ENCODE results near the gene DHX32.

DHX32 gene

DNA sequence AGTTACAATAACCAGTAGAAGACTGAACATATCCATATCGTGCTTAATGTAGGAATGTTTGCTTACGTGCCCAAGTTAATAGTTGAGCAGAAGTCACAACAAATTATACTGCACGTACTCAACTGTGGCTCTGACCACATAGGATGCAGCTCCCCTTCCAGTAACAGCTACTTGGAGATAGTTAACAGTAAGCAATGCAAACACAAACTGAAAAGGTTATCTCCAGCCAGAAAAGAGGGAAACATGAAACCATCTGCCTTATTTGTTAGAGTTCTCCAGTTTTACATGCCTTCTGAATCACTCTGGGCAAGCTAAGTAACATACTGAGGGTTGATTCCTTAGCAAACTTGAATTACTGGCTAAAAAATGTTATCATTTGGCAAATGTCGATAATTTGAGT, 9.8 kb downstream of the DHX32 start:
- H3K9ac ChIP-seq (ENCODE audit: low read length): no peak overlapping the region
- H3K27ac ChIP-seq (ENCODE audit: low read depth, low read length): no peak overlapping the region
- peaks cover 8% of the 10 kb centered on the region; the same call in 1 of the 2 replicates for H3K9me3 ChIP-seq (ENCODE audit: insufficient read depth, low read length)
- H3K79me2 ChIP-seq (ENCODE audit: insufficient read depth, low read length): no peaks in the 10 kb centered on the region
- H3K4me2 ChIP-seq (ENCODE audit: low read depth, low read length, poor library complexity, severe bottlenecking): no peak overlapping the region
- no peaks in the 10 kb centered on the region for H3F3A ChIP-seq (ENCODE audit: insufficient read depth)
- H3K9me2 ChIP-seq (replicated peaks; ENCODE audit: insufficient read depth, low read length): no peaks in the 10 kb centered on the region
- no peaks in the 10 kb centered on the region for H4K20me1 ChIP-seq (ENCODE audit: low read depth, low read length)
- no peak overlapping the region for H3K4me3 ChIP-seq (ENCODE audit: insufficient read depth, low read length, poor library complexity, severe bottlenecking)
- no peak overlapping the region for H2AFZ ChIP-seq (ENCODE audit: low read depth, low read length, severe bottlenecking)
- TF ChIP-seq EZH2phosphoT487 (conservative IDR thresholded peaks at IDR 0.05; ENCODE audit: low read length): no peak
- TF ChIP-seq, protein P1, sequence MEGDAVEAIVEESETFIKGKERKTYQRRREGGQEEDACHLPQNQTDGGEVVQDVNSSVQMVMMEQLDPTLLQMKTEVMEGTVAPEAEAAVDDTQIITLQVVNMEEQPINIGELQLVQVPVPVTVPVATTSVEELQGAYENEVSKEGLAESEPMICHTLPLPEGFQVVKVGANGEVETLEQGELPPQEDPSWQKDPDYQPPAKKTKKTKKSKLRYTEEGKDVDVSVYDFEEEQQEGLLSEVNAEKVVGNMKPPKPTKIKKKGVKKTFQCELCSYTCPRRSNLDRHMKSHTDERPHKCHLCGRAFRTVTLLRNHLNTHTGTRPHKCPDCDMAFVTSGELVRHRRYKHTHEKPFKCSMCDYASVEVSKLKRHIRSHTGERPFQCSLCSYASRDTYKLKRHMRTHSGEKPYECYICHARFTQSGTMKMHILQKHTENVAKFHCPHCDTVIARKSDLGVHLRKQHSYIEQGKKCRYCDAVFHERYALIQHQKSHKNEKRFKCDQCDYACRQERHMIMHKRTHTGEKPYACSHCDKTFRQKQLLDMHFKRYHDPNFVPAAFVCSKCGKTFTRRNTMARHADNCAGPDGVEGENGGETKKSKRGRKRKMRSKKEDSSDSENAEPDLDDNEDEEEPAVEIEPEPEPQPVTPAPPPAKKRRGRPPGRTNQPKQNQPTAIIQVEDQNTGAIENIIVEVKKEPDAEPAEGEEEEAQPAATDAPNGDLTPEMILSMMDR (IDR thresholded peaks at IDR 0.05; ENCODE audit: insufficient read depth, low read length, poor library complexity, severe bottlenecking): no peak
- no peaks in the 10 kb centered on the region for H3K27me3 ChIP-seq (ENCODE audit: low read length)
- H3K36me3 ChIP-seq (ENCODE audit: low read length): 0 out of 2 replicates have a peak, but pooled peaks cover 3% of the 10 kb centered on the region

DNA sequence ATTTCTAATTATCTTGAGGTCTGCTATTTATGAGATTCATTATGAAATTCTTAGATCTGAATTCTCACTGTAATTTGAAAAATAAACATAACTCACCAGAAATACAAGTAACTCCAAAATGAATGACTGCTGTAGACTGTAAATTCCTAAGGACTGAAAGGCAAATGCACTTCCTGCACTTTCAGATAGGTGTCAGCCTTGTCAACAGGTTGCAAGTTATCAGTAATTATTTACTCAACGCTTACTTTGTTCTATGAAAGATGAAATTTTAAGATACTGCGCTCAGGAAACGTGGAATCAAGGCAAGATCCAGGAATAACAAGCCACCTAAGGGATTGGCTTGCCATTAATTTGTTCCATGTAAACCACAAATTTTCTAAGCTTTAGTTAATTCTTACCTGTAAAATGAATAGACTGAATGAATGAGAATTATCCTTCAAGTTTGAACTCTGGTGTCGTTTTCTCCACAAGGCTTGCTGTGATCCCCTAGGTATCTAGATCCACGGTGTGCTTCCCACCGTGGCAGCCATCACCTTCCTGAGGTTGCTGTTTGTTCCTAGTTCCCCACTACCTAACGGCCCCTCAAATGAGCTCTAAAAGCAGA, 12.6 kb downstream of the DHX32 start:
- no peak overlapping the region for H2AFZ ChIP-seq (ENCODE audit: low read depth, low read length, severe bottlenecking)
- H3K4me2 ChIP-seq (ENCODE audit: low read depth, low read length, poor library complexity, severe bottlenecking): no peak overlapping the region
- H3K9me3 ChIP-seq (ENCODE audit: insufficient read depth, low read length): no peaks in the 10 kb centered on the region
- no peaks in the 10 kb centered on the region for H3F3A ChIP-seq (ENCODE audit: insufficient read depth)
- no peaks in the 10 kb centered on the region for H3K79me2 ChIP-seq (ENCODE audit: insufficient read depth, low read length)
- TF ChIP-seq EZH2phosphoT487 (conservative IDR thresholded peaks at IDR 0.05; ENCODE audit: low read length): no peak
- TF ChIP-seq, protein P1 (IDR thresholded peaks at IDR 0.05; ENCODE audit: insufficient read depth, low read length, poor library complexity, severe bottlenecking): peak; percentile 71
- H3K4me3 ChIP-seq (ENCODE audit: insufficient read depth, low read length, poor library complexity, severe bottlenecking): no peak overlapping the region
- no peaks in the 10 kb centered on the region for H4K20me1 ChIP-seq (ENCODE audit: low read depth, low read length)
- no peak overlapping the region for H3K27ac ChIP-seq (ENCODE audit: low read depth, low read length)
- no peaks in the 10 kb centered on the region for H3K9me2 ChIP-seq (replicated peaks; ENCODE audit: insufficient read depth, low read length)
- H3K9ac ChIP-seq (ENCODE audit: low read length): no peak overlapping the region
- H3K27me3 ChIP-seq (ENCODE audit: low read length): no peaks in the 10 kb centered on the region
- no peaks in the 10 kb centered on the region for H3K36me3 ChIP-seq (ENCODE audit: low read length)

DNA sequence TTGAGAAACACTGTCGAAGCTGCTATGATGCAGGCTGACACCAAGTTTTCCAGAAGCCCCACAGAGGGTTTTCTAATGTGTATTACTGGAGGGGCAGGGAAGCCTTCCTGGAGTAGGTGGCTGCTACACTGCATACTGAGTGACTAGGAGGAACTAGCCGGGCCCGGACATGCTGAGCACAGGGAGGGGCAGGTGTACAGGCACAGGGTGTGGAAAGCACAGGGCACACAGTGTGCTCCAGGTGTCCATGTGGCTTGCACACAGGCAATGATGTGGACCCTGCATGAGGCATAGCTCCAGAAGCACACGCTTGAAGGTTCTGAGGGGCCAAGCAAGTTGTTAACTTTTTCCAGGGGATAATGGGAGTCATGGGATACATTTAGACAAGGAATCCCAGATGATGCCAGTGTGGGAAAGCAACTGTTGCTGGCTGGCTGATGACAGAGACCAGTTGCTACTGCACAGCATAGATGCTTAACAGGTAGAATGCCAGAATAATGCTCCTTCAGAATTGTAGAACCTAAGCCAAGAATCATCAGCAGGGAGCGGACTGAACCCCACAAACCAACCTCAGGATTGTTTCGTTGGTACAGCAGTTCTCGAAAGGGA, 14.6 kb downstream of the DHX32 start:
- H2AFZ ChIP-seq (ENCODE audit: low read depth, low read length, severe bottlenecking): no peak overlapping the region
- H3K4me2 ChIP-seq (ENCODE audit: low read depth, low read length, poor library complexity, severe bottlenecking): no peak overlapping the region
- no peaks in the 10 kb centered on the region for H3F3A ChIP-seq (ENCODE audit: insufficient read depth)

More for the DNA sequence above, 14.6 kb downstream of the DHX32 start:
- H3K9me3 ChIP-seq (ENCODE audit: insufficient read depth, low read length): no peaks in the 10 kb centered on the region
- TF ChIP-seq EZH2phosphoT487 (conservative IDR thresholded peaks at IDR 0.05; ENCODE audit: low read length): no peak
- TF ChIP-seq, protein P1 (IDR thresholded peaks at IDR 0.05; ENCODE audit: insufficient read depth, low read length, poor library complexity, severe bottlenecking): no peak
- H3K79me2 ChIP-seq (ENCODE audit: insufficient read depth, low read length): no peaks in the 10 kb centered on the region
- no peak overlapping the region for H3K27ac ChIP-seq (ENCODE audit: low read depth, low read length)
- H3K27me3 ChIP-seq (ENCODE audit: low read length): no peaks in the 10 kb centered on the region
- H4K20me1 ChIP-seq (ENCODE audit: low read depth, low read length): no peaks in the 10 kb centered on the region
- H3K36me3 ChIP-seq (ENCODE audit: low read length): no peaks in the 10 kb centered on the region
- H3K9me2 ChIP-seq (replicated peaks; ENCODE audit: insufficient read depth, low read length): no peaks in the 10 kb centered on the region
- no peak overlapping the region for H3K9ac ChIP-seq (ENCODE audit: low read length)
- H3K4me3 ChIP-seq (ENCODE audit: insufficient read depth, low read length, poor library complexity, severe bottlenecking): no peak overlapping the region
